T-helper 1 cell (primary cell): ENCODE results near the gene LHX2.

Source experiments
- DNase-seq, 5 donors: peaks; one replicate each; pipeline ENCODE4 v3.0.0-alpha.2; 2012 to 2020

The LHX2 gene

GRCh38 chr9:124068251-124068650 is 56.7 kb downstream of the LHX2 start:
- DNase-seq: no peak

- DNase-seq: no peak
These were observed 63.2 kb downstream of the LHX2 start for GRCh38 chr9:124074746-124075145.

GRCh38 chr9:124075761-124076160 is 64.2 kb downstream of the LHX2 start:
- no peak for DNase-seq

- no peak for DNase-seq
These were observed 66.5 kb downstream of the LHX2 start for GRCh38 chr9:124077915-124078572.

- DNase-seq: no peak
These were observed 67.1 kb downstream of the LHX2 start for GRCh38 chr9:124078641-124079040.

GRCh38 chr9:124079176-124079925 is 67.8 kb downstream of the LHX2 start:
- DNase-seq: no peak

GRCh38 chr9:124082622-124083021 is 71.1 kb downstream of the LHX2 start:
- DNase-seq: no peak
